ENCODE data around the gene CYP4A22. TPM values are rescaled to one million over a fixed set of nuclear protein-coding genes. Genes with fewer than 3 reads are reported as not detected.
A peak's percentile ranks its signal among the peaks of the same experiment; 100 is the strongest.

CYP4A22 gene
- total RNA-seq, 2 donors from 2014 or later, result not detected

DNA sequence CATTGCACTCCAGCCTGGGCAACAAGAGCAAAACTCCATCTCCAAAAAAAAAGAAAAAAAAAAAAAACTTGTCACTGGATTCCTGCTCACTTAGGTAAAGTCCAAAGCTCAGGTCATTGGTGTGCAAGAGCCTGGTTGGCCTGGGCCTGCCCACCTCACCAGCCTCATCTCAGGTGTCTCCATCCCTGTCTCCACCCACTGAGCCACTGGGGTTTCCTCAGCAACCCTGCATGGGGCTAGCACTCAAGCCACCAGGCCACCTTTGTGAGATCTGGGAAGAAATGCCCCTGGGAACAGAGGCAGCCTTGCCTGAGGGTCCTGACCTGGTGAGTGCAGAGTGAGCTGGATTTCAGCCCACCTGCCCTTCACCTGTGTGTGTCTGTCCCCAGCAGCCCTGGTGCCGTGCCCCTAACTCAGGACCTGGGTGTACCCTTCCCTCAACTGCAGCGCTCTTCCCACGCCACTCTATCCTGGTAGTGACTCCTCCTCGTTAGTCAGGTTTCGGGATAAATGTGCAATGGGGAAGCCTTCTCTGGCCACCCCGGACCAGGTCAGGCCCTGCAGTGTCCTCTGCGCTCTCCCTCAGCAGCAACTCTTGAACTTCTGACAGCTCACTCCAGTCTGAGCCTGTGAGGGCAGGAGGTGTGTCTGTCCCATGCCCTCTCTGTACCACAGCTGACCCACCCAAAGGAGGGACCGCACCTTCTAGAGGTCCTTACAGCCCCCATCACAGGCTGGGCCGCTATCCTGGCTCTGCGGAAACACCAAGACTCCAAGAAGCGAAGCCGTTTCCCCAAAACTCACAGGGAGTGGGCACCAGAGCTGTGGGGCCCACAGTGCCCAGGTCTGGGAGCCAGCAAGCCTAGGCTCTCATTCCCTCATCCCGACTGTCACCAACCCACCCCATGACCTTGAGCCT, 49.3 kb downstream of the CYP4A22 start:
- no peak for DNase-seq (ENCODE audit: low spot score)
- Histone ChIP-seq H3K36me3 (no peaks in the 10 kb centered on the region), H3K27me3 (no peaks in the 10 kb centered on the region), H3K4me1 (peaks cover 0 to 17% of the 10 kb centered on the region in 2 donors), H3K9me3 (no peaks in the 10 kb centered on the region), H3K27ac (no peak overlapping the region), H3K4me3 (no peak overlapping the region)
- TF ChIP-seq, protein P1, sequence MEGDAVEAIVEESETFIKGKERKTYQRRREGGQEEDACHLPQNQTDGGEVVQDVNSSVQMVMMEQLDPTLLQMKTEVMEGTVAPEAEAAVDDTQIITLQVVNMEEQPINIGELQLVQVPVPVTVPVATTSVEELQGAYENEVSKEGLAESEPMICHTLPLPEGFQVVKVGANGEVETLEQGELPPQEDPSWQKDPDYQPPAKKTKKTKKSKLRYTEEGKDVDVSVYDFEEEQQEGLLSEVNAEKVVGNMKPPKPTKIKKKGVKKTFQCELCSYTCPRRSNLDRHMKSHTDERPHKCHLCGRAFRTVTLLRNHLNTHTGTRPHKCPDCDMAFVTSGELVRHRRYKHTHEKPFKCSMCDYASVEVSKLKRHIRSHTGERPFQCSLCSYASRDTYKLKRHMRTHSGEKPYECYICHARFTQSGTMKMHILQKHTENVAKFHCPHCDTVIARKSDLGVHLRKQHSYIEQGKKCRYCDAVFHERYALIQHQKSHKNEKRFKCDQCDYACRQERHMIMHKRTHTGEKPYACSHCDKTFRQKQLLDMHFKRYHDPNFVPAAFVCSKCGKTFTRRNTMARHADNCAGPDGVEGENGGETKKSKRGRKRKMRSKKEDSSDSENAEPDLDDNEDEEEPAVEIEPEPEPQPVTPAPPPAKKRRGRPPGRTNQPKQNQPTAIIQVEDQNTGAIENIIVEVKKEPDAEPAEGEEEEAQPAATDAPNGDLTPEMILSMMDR (IDR thresholded peaks at IDR 0.05), result no peak

DNA sequence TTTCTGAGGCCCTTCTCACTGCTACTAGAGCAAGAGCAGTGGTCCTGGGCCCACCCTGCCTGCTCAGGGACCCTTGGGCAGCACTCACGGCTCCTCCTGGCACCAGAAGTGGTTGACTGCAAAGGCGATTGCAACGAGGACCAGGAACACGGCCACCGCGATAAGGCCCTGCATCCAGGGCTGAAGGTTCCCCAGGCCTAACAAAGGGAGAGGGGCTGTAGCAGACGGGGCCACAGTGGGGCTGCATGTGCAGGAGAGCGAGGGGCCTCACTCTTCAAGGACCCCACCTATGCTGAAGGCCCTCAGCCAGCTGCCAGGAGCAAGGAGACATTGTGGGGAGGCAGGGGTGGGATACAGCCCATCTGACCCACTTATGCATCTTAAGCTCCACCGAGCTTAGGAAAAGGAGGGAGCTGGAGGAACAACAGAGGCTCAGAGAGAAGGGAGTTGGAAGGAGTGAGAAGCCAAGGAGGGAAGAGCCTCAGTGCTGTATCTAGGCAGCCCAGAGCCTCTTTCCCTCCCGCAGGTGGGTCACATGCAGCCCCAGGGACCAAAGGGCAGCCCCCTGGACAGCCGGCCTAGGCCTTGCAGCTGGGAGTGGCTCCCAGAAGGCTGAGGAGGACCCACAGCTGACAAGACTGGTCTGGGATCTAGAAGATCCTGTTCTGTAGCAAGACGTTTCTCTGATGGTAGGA, 50.1 kb downstream of the CYP4A22 start:
- no peak overlapping the region for H3K27ac ChIP-seq
- DNase-seq (ENCODE audit: low spot score), result peak; percentile 48
- TF ChIP-seq, protein P1 (IDR thresholded peaks at IDR 0.05), result no peak
- no peaks in the 10 kb centered on the region for H3K9me3 ChIP-seq
- no peaks in the 10 kb centered on the region for H3K27me3 ChIP-seq
- no peaks in the 10 kb centered on the region for H3K36me3 ChIP-seq
- H3K4me1 ChIP-seq, result peaks cover 0 to 18% of the 10 kb centered on the region in 2 donors
- no peak overlapping the region for H3K4me3 ChIP-seq

DNA sequence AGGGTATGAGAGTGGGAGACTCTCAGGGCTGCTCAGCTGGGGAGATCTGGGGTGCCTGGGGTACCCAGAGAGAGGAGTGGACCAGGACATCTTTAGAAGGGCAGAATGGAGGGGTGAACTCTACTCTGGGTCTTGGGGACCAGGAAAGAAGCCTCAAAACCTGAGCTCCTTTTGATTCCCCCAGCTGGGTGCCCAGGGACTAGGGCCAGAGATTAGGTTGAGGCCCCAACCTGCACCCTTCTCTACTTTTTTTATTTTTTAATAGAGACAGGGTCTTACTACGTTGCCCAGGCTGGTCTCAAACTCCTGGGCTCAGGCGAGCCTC, 50.6 kb downstream of the CYP4A22 start:
- Histone ChIP-seq H3K27ac (no peak overlapping the region), H3K4me1 (peaks cover 0 to 23% of the 10 kb centered on the region in 2 donors), H3K9me3 (no peaks in the 10 kb centered on the region), H3K27me3 (no peaks in the 10 kb centered on the region), H3K4me3 (no peak overlapping the region), H3K36me3 (no peaks in the 10 kb centered on the region)
- peak; percentile 43 for DNase-seq (ENCODE audit: low spot score)
- TF ChIP-seq, protein P1 (IDR thresholded peaks at IDR 0.05), result no peak

DNA sequence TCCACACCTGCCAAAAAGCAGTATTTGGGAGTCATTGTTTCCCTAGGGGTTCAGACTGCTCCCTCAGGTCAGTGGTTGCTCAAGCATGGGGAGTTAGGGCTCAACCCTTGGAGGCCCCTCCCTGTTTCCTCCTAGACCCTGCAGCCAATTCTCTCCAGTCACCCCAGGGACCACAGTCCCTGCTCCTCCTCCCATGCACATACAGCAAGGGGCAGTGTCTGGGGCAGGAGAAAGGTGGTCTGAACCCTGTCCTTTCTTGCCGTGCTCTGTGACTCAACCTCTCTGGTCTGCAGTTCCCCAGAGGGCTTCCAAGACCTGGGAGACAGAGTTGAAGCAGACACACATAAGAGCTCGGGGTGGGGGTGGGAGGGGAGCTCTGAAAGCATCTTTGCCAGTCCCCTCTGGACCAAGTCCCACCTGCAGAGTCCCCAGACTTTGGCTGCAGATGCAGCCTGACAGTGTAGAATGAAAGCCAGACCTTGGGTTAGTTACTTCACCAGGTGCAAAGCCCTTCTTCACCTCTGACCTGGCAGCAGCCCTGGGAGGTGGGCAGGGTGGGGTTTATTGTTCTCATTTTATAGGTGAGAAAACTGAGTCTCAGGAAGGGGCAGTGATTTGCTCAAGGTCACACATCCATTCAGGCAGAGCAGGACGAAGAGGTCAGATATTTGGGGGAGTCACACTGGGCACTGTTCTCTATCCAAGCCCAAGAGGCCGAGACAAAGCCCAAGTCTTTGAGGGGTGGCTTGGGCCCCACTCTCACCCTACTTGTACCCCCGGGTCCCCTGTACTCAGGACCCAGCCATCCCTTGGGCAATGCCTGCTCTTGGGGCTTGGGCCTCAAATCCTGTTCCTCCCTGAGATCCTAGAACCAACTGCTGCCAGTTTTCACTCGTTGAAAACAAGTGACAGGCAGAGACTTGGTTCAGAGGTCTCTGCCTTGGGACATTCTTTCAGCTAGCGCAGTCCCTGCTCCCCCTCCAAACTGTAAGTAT, 51.8 kb downstream of the CYP4A22 start:
- TF ChIP-seq, protein P1 (IDR thresholded peaks at IDR 0.05), result no peak
- Histone ChIP-seq H3K9me3 (no peaks in the 10 kb centered on the region), H3K4me1 (peaks cover 0 to 26% of the 10 kb centered on the region in 2 donors), H3K27ac (no peak overlapping the region), H3K4me3 (no peak overlapping the region), H3K36me3 (no peaks in the 10 kb centered on the region), H3K27me3 (no peaks in the 10 kb centered on the region)
- peak; percentile 55 for DNase-seq (ENCODE audit: low spot score)

DNA sequence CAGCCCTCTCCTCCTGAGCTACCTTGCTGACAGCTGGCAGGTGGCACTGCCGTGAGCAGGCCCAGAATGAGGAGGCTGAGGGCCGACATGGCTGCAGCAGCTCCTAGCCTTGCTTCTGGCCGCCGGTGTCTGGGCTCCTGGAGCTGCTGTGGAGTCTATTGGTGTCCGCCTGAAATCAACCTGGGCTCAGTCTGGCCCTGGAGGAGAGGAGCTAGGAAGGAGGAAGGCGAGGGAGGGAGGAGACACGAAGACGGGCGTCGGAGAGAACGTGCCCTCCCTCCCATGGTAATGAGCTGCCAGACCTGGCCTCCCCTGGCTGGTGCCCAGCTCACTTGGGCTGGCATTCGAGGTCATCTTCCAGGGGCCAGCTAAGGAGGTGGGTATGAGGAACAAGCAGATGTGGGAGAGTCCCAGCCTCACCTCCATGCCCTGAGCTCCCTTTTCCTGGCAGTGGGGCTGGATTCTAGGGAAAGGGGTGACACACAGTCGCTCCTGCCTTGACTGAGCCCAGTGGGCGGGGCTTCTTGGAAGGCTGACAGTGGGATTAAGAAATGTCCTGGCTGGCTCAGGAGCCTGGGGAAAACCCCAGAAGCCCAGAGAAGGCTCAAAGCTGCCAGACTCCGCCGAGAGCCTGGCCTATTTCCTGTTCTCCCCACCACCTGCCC, 52.7 kb downstream of the CYP4A22 start, which contains the start of gene PDZK1IP1:
Gene PDZK1IP1, minus strand, starts transcription at position 193 of the 665 bp plus-strand sequence. Its CDS starts 104 bp downstream, at position 89.
- Histone ChIP-seq H3K4me3 (no peak within 1 kb of the TSS), H3K36me3 (no peaks in the 10 kb centered on the region), H3K4me1 (peaks cover 0 to 26% of the 10 kb centered on the region in 2 donors), H3K9me3 (no peaks in the 10 kb centered on the region), H3K27ac (no peak within 1 kb of the TSS), H3K27me3 (no peaks in the 10 kb centered on the region)
- TF ChIP-seq, protein P1 (IDR thresholded peaks at IDR 0.05), result no peak
- DNase-seq (ENCODE audit: low spot score), result peak; percentile 94

Data from right atrium auricular region (tissue), 2 donors.